H9 (cell line): ENCODE results near the gene RAB11B. TPM values are rescaled to one million over a fixed set of nuclear protein-coding genes. Genes with fewer than 3 reads are reported as not detected.

Experiments
- DNase-seq: peaks from one replicate; pipeline ENCODE4 v3.0.0-alpha.2; 2017
- H2AFZ ChIP-seq: one replicate; pipeline ENCODE4 v1.6.1; 2013; ENCODE audit warnings: mild to moderate bottlenecking, low read length, control low read depth, moderate library complexity
- H2AK5ac ChIP-seq: 2 replicates; pipeline ENCODE4 v1.6.1; 2013; ENCODE audit warnings: low read length, control low read depth, mixed read lengths; ENCODE audit not compliant: insufficient read length
- H2BK120ac ChIP-seq: one replicate; pipeline ENCODE4 v1.6.1; 2013; ENCODE audit warnings: low read depth, mild to moderate bottlenecking, low read length, control low read depth, inconsistent platforms; ENCODE audit not compliant: poor library complexity, severe bottlenecking
- H2BK12ac ChIP-seq: 2 replicates; pipeline ENCODE4 v1.6.1; 2013; ENCODE audit warnings: low read length, control low read depth, mixed read lengths, low read depth; ENCODE audit not compliant: insufficient read length
- H2BK15ac ChIP-seq: 2 replicates; pipeline ENCODE4 v1.6.1; 2013; ENCODE audit warnings: low read depth, low read length, control low read depth
- H2BK20ac ChIP-seq: one replicate; pipeline ENCODE4 v1.6.1; 2013; ENCODE audit warnings: low read depth, mild to moderate bottlenecking, low read length, control low read depth, inconsistent platforms; ENCODE audit not compliant: poor library complexity, severe bottlenecking
- H2BK5ac ChIP-seq: 2 replicates; pipeline ENCODE4 v1.6.1; 2013; ENCODE audit warnings: low read length, control low read depth, mixed read lengths; ENCODE audit not compliant: insufficient read length
- H3K14ac ChIP-seq: 2 replicates; pipeline ENCODE4 v1.6.1; 2013; ENCODE audit warnings: low read length, control low read depth; ENCODE audit not compliant: insufficient read depth
- H3K18ac ChIP-seq: 2 replicates; pipeline ENCODE4 v1.6.1; 2013; ENCODE audit warnings: low read depth, mild to moderate bottlenecking, mixed read lengths, low read length, control low read depth; ENCODE audit not compliant: insufficient read length
- H3K23ac ChIP-seq: 2 replicates; pipeline ENCODE4 v1.6.1; 2013; ENCODE audit warnings: low read length, control low read depth, mixed read lengths, low read depth; ENCODE audit not compliant: insufficient read length
- H3K23me2 ChIP-seq: 2 replicates; pipeline ENCODE4 v1.6.1; 2013; ENCODE audit warnings: low read depth, mild to moderate bottlenecking, mixed read lengths, low read length, control low read depth; ENCODE audit not compliant: insufficient read length, poor library complexity, severe bottlenecking
- H3K27ac ChIP-seq: 2 replicates; pipeline ENCODE4 v1.5.1; 2013; ENCODE audit warnings: low read length, control low read depth, mixed read lengths, low read depth; ENCODE audit not compliant: insufficient read length
- H3K27me3 ChIP-seq: 2 replicates; pipeline ENCODE4 v1.6.1; 2013; ENCODE audit warnings: low read length, control low read depth, inconsistent platforms; ENCODE audit not compliant: insufficient read depth
- H3K4ac ChIP-seq: 2 replicates; pipeline ENCODE4 v1.6.1; 2013; ENCODE audit warnings: low read depth, mild to moderate bottlenecking, control low read depth, inconsistent platforms, low read length, moderate library complexity
- H3K4me1 ChIP-seq: 2 replicates; pipeline ENCODE4 v1.6.1; 2013; ENCODE audit warnings: low read length, control low read depth, inconsistent platforms; ENCODE audit not compliant: insufficient read depth
- H3K4me2 ChIP-seq: 2 replicates; pipeline ENCODE4 v1.6.1; 2013; ENCODE audit warnings: low read length, control low read depth, mixed read lengths; ENCODE audit not compliant: insufficient read length, insufficient read depth
- H3K56ac ChIP-seq: 2 replicates; pipeline ENCODE4 v1.6.1; 2013; ENCODE audit warnings: low read depth, mild to moderate bottlenecking, mixed read lengths, low read length, control low read depth; ENCODE audit not compliant: insufficient read length
- H3K79me1 ChIP-seq: 2 replicates; pipeline ENCODE4 v1.6.1; 2013; ENCODE audit warnings: low read depth, mild to moderate bottlenecking, moderate library complexity, low read length, control low read depth, inconsistent platforms; ENCODE audit not compliant: insufficient read depth, poor library complexity, severe bottlenecking
- H3K79me2 ChIP-seq: 2 replicates; pipeline ENCODE4 v1.6.1; 2013; ENCODE audit warnings: low read length, control low read depth, inconsistent platforms; ENCODE audit not compliant: insufficient read depth
- H3K9ac ChIP-seq: 2 replicates; pipeline ENCODE4 v1.6.1; 2013; ENCODE audit warnings: low read length, control low read depth, mixed read lengths; ENCODE audit not compliant: insufficient read length; ENCODE audit errors: extremely low read depth
- H3K9me3 ChIP-seq: one replicate; pipeline ENCODE4 v1.6.1; 2013; ENCODE audit warnings: low read depth, low read length, inconsistent platforms; ENCODE audit not compliant: control insufficient read depth
- H3T11ph ChIP-seq: one replicate; pipeline ENCODE4 v1.6.1; 2013; ENCODE audit warnings: mild to moderate bottlenecking, low read length, control low read depth, inconsistent platforms
- H4K20me1 ChIP-seq: one replicate; pipeline ENCODE4 v1.6.1; 2013; ENCODE audit not compliant: control insufficient read depth, insufficient read length, insufficient read depth
- H4K5ac ChIP-seq: 2 replicates; pipeline ENCODE4 v1.6.1; 2013; ENCODE audit warnings: low read depth, mild to moderate bottlenecking, mixed read lengths, low read length, control low read depth; ENCODE audit not compliant: insufficient read length
- H4K8ac ChIP-seq: replicated peaks from 2 replicates; pipeline ENCODE4 v1.6.1; 2013; ENCODE audit warnings: low read length, control low read depth, mixed read lengths, low read depth; ENCODE audit not compliant: insufficient read length
- H4K91ac ChIP-seq: 2 replicates; pipeline ENCODE4 v1.6.1; 2013; ENCODE audit warnings: low read depth, mild to moderate bottlenecking, moderate library complexity, mixed read lengths, low read length, control low read depth; ENCODE audit not compliant: insufficient read length
- H3K27ac Mint-ChIP-seq, 3 experiments: 2 replicates in 2 of 3; 3 replicates in 1 of 3; pipeline ENCODE4 v1.8.0; 2020 to 2021; ENCODE audit warnings: mixed read lengths in 3 of 3, mild to moderate bottlenecking in 1 of 3, moderate library complexity in 1 of 3
- H3K27me3 Mint-ChIP-seq: 2 replicates; pipeline ENCODE4 v1.8.0; 2021; ENCODE audit warnings: low read depth, mild to moderate bottlenecking, moderate library complexity, mixed read lengths
- H3K36me3 Mint-ChIP-seq, 3 experiments: 2 replicates in 2 of 3; 3 replicates in 1 of 3; pipeline ENCODE4 v1.8.0; 2020 to 2021; ENCODE audit warnings: low read depth in 3 of 3, mixed read lengths in 3 of 3; ENCODE audit not compliant: insufficient read depth in 1 of 3
- H3K4me1 Mint-ChIP-seq, 2 experiments: 2 replicates each; pipeline ENCODE4 v1.8.0; 2020; ENCODE audit warnings: mixed read lengths in 2 of 2
- H3K4me3 Mint-ChIP-seq, 2 experiments: 2 replicates in 1 of 2; 3 replicates in 1 of 2; pipeline ENCODE4 v1.8.0; 2020 to 2021; ENCODE audit warnings: mild to moderate bottlenecking in 2 of 2, mixed read lengths in 2 of 2, moderate library complexity in 1 of 2
- H3K9me3 Mint-ChIP-seq, 2 experiments: 2 replicates in 1 of 2; 3 replicates in 1 of 2; pipeline ENCODE4 v1.8.0; 2020; ENCODE audit warnings: mild to moderate bottlenecking in 2 of 2, mixed read lengths in 2 of 2, moderate library complexity in 1 of 2
- CTCF ChIP-seq: fragments of 200-600 bp; sonication (generic); conservative IDR thresholded peaks from 3 replicates; pipeline ENCODE4 v1.8.0; 2021; ENCODE audit warnings: antibody characterized with exemption, mild to moderate bottlenecking
- WGBS: extraction: QIAGEN DNeasy Blood & Tissue Kit; methylation state at CpG from one replicate; pipeline ENCODE4 v1.1.7; 2013; ENCODE audit warnings: missing lambda C conversion rate, low lambda C conversion rate, mixed read lengths; ENCODE audit not compliant: insufficient read length; ENCODE audit errors: extremely low coverage; 5-methylcytosine and 5-hydroxymethylcytosine counted together
- total RNA-seq: library from RNA; stranded (reverse); gene quantifications from 2 replicates; pipeline ENCODE4 v1.2.1, GENCODE V29; 2021

Gene RAB11B
- total RNA-seq, 1 experiment from 2014 or later: 106 TPM

GRCh38 chr19:8446061-8446709, 56.0 kb downstream of the RAB11B start:
- no peaks in the 10 kb centered on the region for H3K79me1 ChIP-seq
- H3K23me2 ChIP-seq: no peaks in the 10 kb centered on the region
- H2BK12ac ChIP-seq: no peak overlapping the region
- no peak overlapping the region for H2AK5ac ChIP-seq
- no peak overlapping the region for H2BK15ac ChIP-seq
- H4K5ac ChIP-seq: no peak overlapping the region
- Mint-ChIP-seq H3K9me3 (0 out of 5 replicates have a peak, but pooled peaks cover 0 to 3% of the 10 kb centered on the region in 2 experiments), H3K4me1 (peaks cover 52 to 60% of the 10 kb centered on the region in 2 experiments), H3K27ac (peak overlapping the region; percentile 42 to 96 (median 89)), H3K4me3 (peak overlapping the region; percentile 96 to 99), H3K36me3 (peaks cover 23 to 35% (median 31%) of the 10 kb centered on the region in 3 experiments), H3K27me3 (no peaks in the 10 kb centered on the region; the same call in 1 of the 2 replicates)
- DNase-seq: no peak
- H3K18ac ChIP-seq: no peak overlapping the region
- H3T11ph ChIP-seq: no peak overlapping the region
- no peak overlapping the region for H3K4ac ChIP-seq
- H2AFZ ChIP-seq: no peak overlapping the region
- no peak overlapping the region for H2BK20ac ChIP-seq
- H3K9me3 ChIP-seq: no peaks in the 10 kb centered on the region
- no peak overlapping the region for H3K27ac ChIP-seq
- no peaks in the 10 kb centered on the region for H3K27me3 ChIP-seq
- peaks cover 4% of the 10 kb centered on the region for H4K20me1 ChIP-seq
- no peak overlapping the region for H3K14ac ChIP-seq
- H2BK120ac ChIP-seq: no peak overlapping the region
- H3K56ac ChIP-seq: no peak overlapping the region
- no peak overlapping the region for H2BK5ac ChIP-seq
- H4K91ac ChIP-seq: no peak overlapping the region
- peak overlapping the region; percentile 75 for H3K4me2 ChIP-seq
- H3K23ac ChIP-seq: no peak overlapping the region
- H3K4me1 ChIP-seq: peaks cover 10% of the 10 kb centered on the region
- H3K9ac ChIP-seq: peak overlapping the region; percentile 95
- H3K79me2 ChIP-seq: peaks cover 56% of the 10 kb centered on the region
- no peak for TF ChIP-seq CTCF
- H4K8ac ChIP-seq: no peak overlapping the region
- WGBS: no CpG with 5 or more reads among the region's 16 CpGs
